Measurements from ENCODE around the gene SPA17. TPM values are rescaled to one million over a fixed set of nuclear protein-coding genes. Genes with fewer than 3 reads are reported as not detected.

The SPA17 gene
- total RNA-seq, 1 experiment from 2014 or later, result 10.4 TPM

GRCh38 chr11:124717786-124718651 lies 44.3 kb downstream of the SPA17 start:
- Histone ChIP-seq H3K36me3 (ENCODE audit: insufficient read depth, low read length) (no peaks in the 10 kb centered on the region), H4K20me1 (ENCODE audit: insufficient read depth, low read depth, low read length) (no peaks in the 10 kb centered on the region), H3K9me3 (ENCODE audit: low read length) (no peaks in the 10 kb centered on the region), H3K27ac (ENCODE audit: low read length) (no peak overlapping the region), H3K79me2 (ENCODE audit: low read length) (no peaks in the 10 kb centered on the region), H3K4me1 (ENCODE audit: low read length) (peaks cover 12% of the 10 kb centered on the region; the same call in 1 of the 2 replicates), H3K9me2 (replicated peaks; ENCODE audit: insufficient read depth, low read length) (no peaks in the 10 kb centered on the region), H3K4me2 (ENCODE audit: low read depth, low read length, poor library complexity, severe bottlenecking) (peak overlapping the region; percentile 32), H3K4me3 (ENCODE audit: low read length) (no peak overlapping the region; the same call in 1 of the 2 replicates), H3K27me3 (ENCODE audit: low read length) (no peaks in the 10 kb centered on the region), H3K9ac (ENCODE audit: low read length) (peak overlapping the region; percentile 33), H2AFZ (ENCODE audit: low read length) (no peak overlapping the region)
- no peak for DNase-seq

GRCh38 chr11:124718801-124719200 lies 45.1 kb downstream of the SPA17 start:
- no peaks in the 10 kb centered on the region for H3K36me3 ChIP-seq (ENCODE audit: insufficient read depth, low read length)
- no peaks in the 10 kb centered on the region for H3K79me2 ChIP-seq (ENCODE audit: low read length)
- no peak overlapping the region for H3K4me3 ChIP-seq (ENCODE audit: low read length)
- H3K27ac ChIP-seq (ENCODE audit: low read length), result no peak overlapping the region
- DNase-seq, result no peak
- H3K27me3 ChIP-seq (ENCODE audit: low read length), result no peaks in the 10 kb centered on the region
- no peak overlapping the region for H3K4me2 ChIP-seq (ENCODE audit: low read depth, low read length, poor library complexity, severe bottlenecking)
- H3K4me1 ChIP-seq (ENCODE audit: low read length), result peaks cover 13% of the 10 kb centered on the region
- H3K9me2 ChIP-seq (replicated peaks; ENCODE audit: insufficient read depth, low read length), result no peaks in the 10 kb centered on the region
- no peak overlapping the region for H3K9ac ChIP-seq (ENCODE audit: low read length)
- H4K20me1 ChIP-seq (ENCODE audit: insufficient read depth, low read depth, low read length), result no peaks in the 10 kb centered on the region
- no peaks in the 10 kb centered on the region for H3K9me3 ChIP-seq (ENCODE audit: low read length)
- H2AFZ ChIP-seq (ENCODE audit: low read length), result no peak overlapping the region

- no peaks in the 10 kb centered on the region for H3K9me2 ChIP-seq (replicated peaks; ENCODE audit: insufficient read depth, low read length)
- no peak overlapping the region for H2AFZ ChIP-seq (ENCODE audit: low read length)
- H4K20me1 ChIP-seq (ENCODE audit: insufficient read depth, low read depth, low read length), result no peaks in the 10 kb centered on the region
- no peaks in the 10 kb centered on the region for H3K9me3 ChIP-seq (ENCODE audit: low read length)
- no peak for DNase-seq
- H3K4me3 ChIP-seq (ENCODE audit: low read length), result no peak overlapping the region
- H3K4me2 ChIP-seq (ENCODE audit: low read depth, low read length, poor library complexity, severe bottlenecking), result no peak overlapping the region
- no peaks in the 10 kb centered on the region for H3K79me2 ChIP-seq (ENCODE audit: low read length)
- H3K27me3 ChIP-seq (ENCODE audit: low read length), result no peaks in the 10 kb centered on the region
- H3K27ac ChIP-seq (ENCODE audit: low read length), result no peak overlapping the region
- peaks cover 20% of the 10 kb centered on the region for H3K4me1 ChIP-seq (ENCODE audit: low read length)
- H3K9ac ChIP-seq (ENCODE audit: low read length), result no peak overlapping the region
- H3K36me3 ChIP-seq (ENCODE audit: insufficient read depth, low read length), result no peaks in the 10 kb centered on the region
These were observed 45.8 kb downstream of the SPA17 start for GRCh38 chr11:124719534-124719933.

GRCh38 chr11:124722176-124722575 lies 48.5 kb downstream of the SPA17 start:
- Histone ChIP-seq H3K9me3 (ENCODE audit: low read length) (no peaks in the 10 kb centered on the region), H2AFZ (ENCODE audit: low read length) (no peak overlapping the region), H3K4me1 (ENCODE audit: low read length) (peaks cover 46% of the 10 kb centered on the region)

GRCh38 chr11:124724979-124725718 lies 51.4 kb downstream of the SPA17 start:
- Histone ChIP-seq H3K9me3 (ENCODE audit: low read length) (no peaks in the 10 kb centered on the region), H2AFZ (ENCODE audit: low read length) (peak overlapping the region; percentile 76), H3K4me2 (ENCODE audit: low read depth, low read length, poor library complexity, severe bottlenecking) (peak overlapping the region; percentile 82), H3K4me1 (ENCODE audit: low read length) (peaks cover 45% of the 10 kb centered on the region), H3K27ac (ENCODE audit: low read length) (peak overlapping the region; percentile 45; the same call in 1 of the 2 replicates), H3K79me2 (ENCODE audit: low read length) (no peaks in the 10 kb centered on the region), H4K20me1 (ENCODE audit: insufficient read depth, low read depth, low read length) (no peaks in the 10 kb centered on the region), H3K9me2 (replicated peaks; ENCODE audit: insufficient read depth, low read length) (no peaks in the 10 kb centered on the region), H3K4me3 (ENCODE audit: low read length) (peak overlapping the region; percentile 59), H3K36me3 (ENCODE audit: insufficient read depth, low read length) (no peaks in the 10 kb centered on the region), H3K9ac (ENCODE audit: low read length) (peak overlapping the region; percentile 64), H3K27me3 (ENCODE audit: low read length) (no peaks in the 10 kb centered on the region)
- DNase-seq, result peak; percentile 81

More at GRCh38 chr11:124722176-124722575, 48.5 kb downstream of the SPA17 start:
- H3K4me3 ChIP-seq (ENCODE audit: low read length), result no peak overlapping the region
- H3K27me3 ChIP-seq (ENCODE audit: low read length), result no peaks in the 10 kb centered on the region
- H4K20me1 ChIP-seq (ENCODE audit: insufficient read depth, low read depth, low read length), result no peaks in the 10 kb centered on the region
- no peak overlapping the region for H3K9ac ChIP-seq (ENCODE audit: low read length)
- H3K9me2 ChIP-seq (replicated peaks; ENCODE audit: insufficient read depth, low read length), result no peaks in the 10 kb centered on the region
- H3K36me3 ChIP-seq (ENCODE audit: insufficient read depth, low read length), result no peaks in the 10 kb centered on the region
- DNase-seq, result no peak
- no peak overlapping the region for H3K27ac ChIP-seq (ENCODE audit: low read length)
- no peak overlapping the region for H3K4me2 ChIP-seq (ENCODE audit: low read depth, low read length, poor library complexity, severe bottlenecking)
- no peaks in the 10 kb centered on the region for H3K79me2 ChIP-seq (ENCODE audit: low read length)

GRCh38 chr11:124725719-124726105 lies 52.0 kb downstream of the SPA17 start:
- Histone ChIP-seq H3K36me3 (ENCODE audit: insufficient read depth, low read length) (no peaks in the 10 kb centered on the region), H3K9ac (ENCODE audit: low read length) (peak overlapping the region; percentile 64; the same call in 1 of the 2 replicates), H3K27me3 (ENCODE audit: low read length) (no peaks in the 10 kb centered on the region), H3K79me2 (ENCODE audit: low read length) (no peaks in the 10 kb centered on the region), H3K4me3 (ENCODE audit: low read length) (peak overlapping the region; percentile 59; the same call in 1 of the 2 replicates), H3K9me2 (replicated peaks; ENCODE audit: insufficient read depth, low read length) (no peaks in the 10 kb centered on the region), H3K9me3 (ENCODE audit: low read length) (no peaks in the 10 kb centered on the region), H3K4me1 (ENCODE audit: low read length) (peaks cover 45% of the 10 kb centered on the region), H3K27ac (ENCODE audit: low read length) (no peak overlapping the region), H2AFZ (ENCODE audit: low read length) (no peak overlapping the region), H4K20me1 (ENCODE audit: insufficient read depth, low read depth, low read length) (no peaks in the 10 kb centered on the region), H3K4me2 (ENCODE audit: low read depth, low read length, poor library complexity, severe bottlenecking) (peak overlapping the region; percentile 82)
- no peak for DNase-seq

- Histone ChIP-seq H2AFZ (ENCODE audit: low read length) (no peak overlapping the region), H3K9ac (ENCODE audit: low read length) (no peak overlapping the region), H3K36me3 (ENCODE audit: insufficient read depth, low read length) (no peaks in the 10 kb centered on the region), H3K9me2 (replicated peaks; ENCODE audit: insufficient read depth, low read length) (no peaks in the 10 kb centered on the region), H3K9me3 (ENCODE audit: low read length) (no peaks in the 10 kb centered on the region), H3K4me1 (ENCODE audit: low read length) (peaks cover 40% of the 10 kb centered on the region), H3K4me2 (ENCODE audit: low read depth, low read length, poor library complexity, severe bottlenecking) (no peak overlapping the region), H3K27ac (ENCODE audit: low read length) (no peak overlapping the region), H3K4me3 (ENCODE audit: low read length) (no peak overlapping the region), H3K27me3 (ENCODE audit: low read length) (no peaks in the 10 kb centered on the region), H4K20me1 (ENCODE audit: insufficient read depth, low read depth, low read length) (no peaks in the 10 kb centered on the region), H3K79me2 (ENCODE audit: low read length) (no peaks in the 10 kb centered on the region)
- no peak for DNase-seq
These were observed 53.8 kb downstream of the SPA17 start for GRCh38 chr11:124727474-124727873.

- Histone ChIP-seq H4K20me1 (ENCODE audit: insufficient read depth, low read depth, low read length) (no peaks in the 10 kb centered on the region), H3K4me3 (ENCODE audit: low read length) (no peak overlapping the region), H3K27ac (ENCODE audit: low read length) (no peak overlapping the region), H2AFZ (ENCODE audit: low read length) (no peak overlapping the region), H3K27me3 (ENCODE audit: low read length) (no peaks in the 10 kb centered on the region), H3K79me2 (ENCODE audit: low read length) (no peaks in the 10 kb centered on the region), H3K36me3 (ENCODE audit: insufficient read depth, low read length) (no peaks in the 10 kb centered on the region), H3K4me1 (ENCODE audit: low read length) (peaks cover 40% of the 10 kb centered on the region), H3K9me3 (ENCODE audit: low read length) (no peaks in the 10 kb centered on the region), H3K9ac (ENCODE audit: low read length) (no peak overlapping the region), H3K9me2 (replicated peaks; ENCODE audit: insufficient read depth, low read length) (no peaks in the 10 kb centered on the region), H3K4me2 (ENCODE audit: low read depth, low read length, poor library complexity, severe bottlenecking) (no peak overlapping the region)
- no peak for DNase-seq
These were observed 54.4 kb downstream of the SPA17 start for GRCh38 chr11:124728134-124728533.
